Stomach smooth muscle (tissue), 2 donors: Measurements from ENCODE around the gene TRAPPC12.

Source experiments
- H3K27ac ChIP-seq: one replicate; pipeline ENCODE4 v1.7.0; 2013; ENCODE audit warnings: mild to moderate bottlenecking, low read length, inconsistent platforms
- H3K27me3 ChIP-seq, 2 donors: one replicate each; pipeline ENCODE4 v1.7.0; 2013; ENCODE audit warnings: low read length in 2 of 2; ENCODE audit not compliant: insufficient read depth in 2 of 2, control insufficient read depth in 1 of 2
- H3K36me3 ChIP-seq, 2 donors: one replicate each; pipeline ENCODE4 v1.7.0; 2013; ENCODE audit warnings: low read length in 2 of 2; ENCODE audit not compliant: control insufficient read depth in 2 of 2, insufficient read depth in 2 of 2
- H3K4me1 ChIP-seq: one replicate; pipeline ENCODE4 v1.7.0; 2013; ENCODE audit warnings: low read length; ENCODE audit not compliant: control insufficient read depth, insufficient read depth
- H3K4me3 ChIP-seq, 2 donors: one replicate each; pipeline ENCODE4 v1.7.0; 2013; ENCODE audit warnings: low read length in 2 of 2
- H3K9ac ChIP-seq, 2 donors: one replicate each; pipeline ENCODE4 v1.7.0; 2013; ENCODE audit warnings: low read length in 2 of 2, mild to moderate bottlenecking in 1 of 2
- H3K9me3 ChIP-seq, 2 donors: one replicate each; pipeline ENCODE4 v1.7.0; 2013; ENCODE audit warnings: low read length in 2 of 2; ENCODE audit not compliant: control insufficient read depth in 2 of 2
- donor health status: healthy.
- donor health status: Pancreatic carcinoma.

The TRAPPC12 gene

DNA sequence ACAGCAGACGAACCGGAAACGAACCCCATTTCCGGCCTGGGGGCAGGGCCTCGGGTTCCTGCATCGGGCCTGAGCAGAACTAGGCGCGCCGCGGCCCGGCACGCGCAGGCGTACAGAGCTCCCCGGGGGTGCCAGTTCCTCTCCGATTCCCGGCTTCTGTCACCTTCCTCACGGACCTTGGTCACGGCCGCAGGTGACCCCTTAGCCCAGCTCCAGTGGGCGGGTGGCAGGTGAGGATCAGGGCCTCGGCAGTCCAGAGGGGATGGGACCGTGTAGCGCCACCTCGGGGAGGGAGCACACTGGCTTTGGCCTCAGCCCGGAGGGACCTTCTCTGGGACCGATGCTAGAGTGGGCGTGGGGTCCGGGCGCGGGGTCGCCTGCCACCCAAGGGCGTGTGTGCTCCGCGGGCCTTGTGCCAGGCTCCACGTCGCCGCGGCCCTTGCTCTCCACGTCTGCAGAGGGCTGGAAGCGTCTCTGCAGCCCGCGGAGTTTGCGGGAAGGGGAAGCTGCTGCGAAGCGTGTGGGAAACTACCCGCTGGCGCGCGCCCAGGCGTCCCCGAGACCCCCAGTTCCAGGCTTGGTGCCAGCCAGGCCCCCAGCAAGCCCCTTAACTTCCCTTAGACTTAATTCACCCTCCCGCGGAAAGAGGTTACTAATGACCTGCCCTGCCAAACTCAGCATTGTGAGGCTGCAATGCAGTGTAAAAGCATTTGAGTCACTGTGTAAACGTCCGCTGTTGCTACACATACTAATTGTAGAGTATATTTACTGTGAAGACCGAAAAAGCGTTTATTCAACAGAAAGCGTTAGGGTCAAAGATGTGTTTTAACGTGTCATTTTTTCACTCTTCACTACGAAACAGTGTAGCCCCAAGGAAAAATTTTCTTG is at the start of gene TRAPPC12:
TRAPPC12 (plus strand) TSS at position 48 of the 888 bp plus-strand sequence. CDS start 7,930 bp downstream, outside the sequence.
- Histone ChIP-seq H3K4me1 (peaks cover 21% of the 10 kb centered on the region), H3K36me3 (peaks cover 0 to 2% of the 10 kb centered on the region in 2 donors), H3K27me3 (no peaks in the 10 kb centered on the region), H3K9me3 (no peaks in the 10 kb centered on the region), H3K4me3 (peak within 1 kb of the TSS; percentile 99 to 100), H3K27ac (peak within 1 kb of the TSS; percentile 94), H3K9ac (peak within 1 kb of the TSS; percentile 94 to 97)

DNA sequence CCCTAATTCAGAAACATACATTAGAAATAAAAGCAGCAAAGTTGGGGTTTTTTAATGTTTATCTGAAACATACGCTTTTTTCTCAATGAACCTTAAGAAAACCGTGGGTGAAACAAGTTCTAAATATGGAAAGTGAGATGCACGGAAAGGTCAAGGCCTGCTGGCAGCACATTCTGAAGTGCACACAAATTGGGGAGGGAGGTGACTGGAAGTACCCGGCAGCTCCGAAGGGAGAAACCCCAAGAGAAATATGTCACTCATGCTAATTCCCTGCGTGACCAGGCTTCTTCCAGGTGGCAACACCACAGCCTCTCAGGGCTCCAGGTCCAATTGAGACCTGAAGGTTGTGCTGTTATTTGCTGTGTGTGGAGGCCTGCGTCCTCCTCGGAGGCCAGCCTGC is 47.4 kb upstream of the TRAPPC12 start:
- H3K4me1 ChIP-seq: no peaks in the 10 kb centered on the region
- H3K36me3 ChIP-seq: peaks cover 13% of the 10 kb centered on the region in 2 donors
- no peak overlapping the region for H3K4me3 ChIP-seq
- H3K27ac ChIP-seq: no peak overlapping the region
- H3K9me3 ChIP-seq: no peaks in the 10 kb centered on the region
- H3K27me3 ChIP-seq: no peaks in the 10 kb centered on the region
- no peak overlapping the region for H3K9ac ChIP-seq

DNA sequence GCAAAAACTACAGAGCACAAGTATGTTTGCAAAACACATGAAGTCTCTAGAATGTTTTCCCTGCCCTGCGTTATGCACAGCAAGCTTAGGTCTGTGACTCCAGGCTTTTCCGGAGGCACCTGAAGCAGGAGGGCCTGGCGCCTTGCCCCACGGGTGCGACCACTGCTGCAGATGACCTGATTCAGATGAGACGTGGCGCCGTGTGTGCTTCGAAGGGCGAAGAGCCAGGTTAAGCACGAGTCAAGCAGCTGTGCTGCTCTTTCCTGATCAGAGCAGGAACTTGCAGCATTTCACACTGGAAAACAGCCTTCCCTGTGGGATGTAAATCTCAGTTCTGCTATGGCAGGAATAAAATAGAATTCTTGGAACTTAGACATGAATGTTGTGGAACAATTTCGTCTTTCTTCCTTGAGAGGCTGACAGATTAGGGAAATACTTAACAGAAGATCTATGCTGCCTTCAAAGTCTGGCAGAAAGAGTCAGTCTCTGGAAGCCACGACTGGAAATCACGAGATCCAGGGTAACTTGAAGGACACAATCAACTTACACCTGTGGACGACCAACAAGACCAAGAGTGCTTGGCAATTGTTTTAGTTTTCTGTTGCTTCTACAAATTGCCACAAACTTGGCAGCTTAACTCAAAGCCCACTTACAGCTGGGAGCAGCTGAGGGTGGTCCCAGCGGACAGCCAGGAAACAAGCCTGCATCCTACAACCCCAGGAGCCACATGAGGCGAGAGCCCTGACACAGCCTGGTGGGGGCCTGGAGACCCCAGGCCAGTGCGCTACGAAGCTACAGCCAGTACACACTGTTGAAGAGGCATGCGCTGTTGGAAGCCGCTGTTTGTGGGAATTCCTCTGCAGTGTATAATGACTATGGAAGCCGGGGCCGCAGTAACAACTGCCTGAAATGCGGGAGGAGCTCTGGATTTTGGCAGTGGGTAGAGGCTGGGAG is 44.8 kb upstream of the TRAPPC12 start:
- Histone ChIP-seq H3K4me1 (no peaks in the 10 kb centered on the region), H3K36me3 (peaks cover 13 to 17% of the 10 kb centered on the region in 2 donors), H3K9ac (no peak overlapping the region)

DNA sequence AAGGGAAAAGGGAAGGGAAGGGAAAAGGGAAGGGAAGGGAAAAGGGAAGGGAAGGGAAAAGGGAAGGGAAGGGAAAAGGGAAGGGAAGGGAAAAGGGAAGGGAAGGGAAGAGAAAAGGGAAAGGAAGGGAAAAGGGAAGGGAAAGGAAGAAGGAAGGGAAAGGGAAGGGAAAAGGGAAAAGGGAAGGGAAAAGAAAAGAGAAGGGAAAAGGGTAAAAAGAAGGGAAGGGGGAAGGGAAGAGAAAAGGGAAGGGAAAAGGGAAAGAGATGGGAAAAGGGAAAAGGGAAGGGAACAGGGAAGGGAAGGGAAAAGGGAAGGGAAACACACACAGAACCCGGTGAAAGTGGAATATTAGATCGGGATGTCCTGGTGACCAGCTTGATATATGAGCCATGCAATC is 42.6 kb upstream of the TRAPPC12 start:
- Histone ChIP-seq H3K4me3 (no peak overlapping the region), H3K9ac (no peak overlapping the region), H3K4me1 (no peaks in the 10 kb centered on the region), H3K36me3 (peaks cover 3 to 10% of the 10 kb centered on the region in 2 donors), H3K27ac (no peak overlapping the region), H3K9me3 (no peaks in the 10 kb centered on the region), H3K27me3 (no peaks in the 10 kb centered on the region)

More for the DNA sequence above, 44.8 kb upstream of the TRAPPC12 start:
- Histone ChIP-seq H3K4me3 (no peak overlapping the region), H3K9me3 (no peaks in the 10 kb centered on the region), H3K27ac (no peak overlapping the region), H3K27me3 (no peaks in the 10 kb centered on the region)

DNA sequence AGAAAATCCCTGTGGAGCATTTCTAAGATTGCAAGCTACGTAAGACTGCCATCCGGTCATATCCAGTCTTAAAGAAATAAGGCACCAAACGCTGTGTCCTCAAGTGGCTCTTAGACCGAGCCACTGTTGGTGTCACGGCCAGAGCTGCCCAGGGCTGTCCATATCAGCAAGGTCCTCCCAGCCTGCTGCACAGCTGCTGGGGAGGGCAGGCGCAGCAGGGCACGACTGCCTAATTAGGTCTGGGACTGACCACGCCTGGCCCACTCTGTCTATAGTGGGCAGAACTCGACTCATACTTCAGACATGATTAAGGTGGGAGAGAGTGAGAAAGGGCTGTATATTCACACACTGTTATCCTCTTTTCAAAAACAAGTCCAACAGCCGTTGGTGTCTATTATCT is 41.2 kb upstream of the TRAPPC12 start:
- H3K4me1 ChIP-seq: no peaks in the 10 kb centered on the region
- no peaks in the 10 kb centered on the region for H3K9me3 ChIP-seq
- no peak overlapping the region for H3K27ac ChIP-seq
- H3K36me3 ChIP-seq: peaks cover 3 to 10% of the 10 kb centered on the region in 2 donors
- H3K4me3 ChIP-seq: no peak overlapping the region
- H3K27me3 ChIP-seq: no peaks in the 10 kb centered on the region
- no peak overlapping the region for H3K9ac ChIP-seq

DNA sequence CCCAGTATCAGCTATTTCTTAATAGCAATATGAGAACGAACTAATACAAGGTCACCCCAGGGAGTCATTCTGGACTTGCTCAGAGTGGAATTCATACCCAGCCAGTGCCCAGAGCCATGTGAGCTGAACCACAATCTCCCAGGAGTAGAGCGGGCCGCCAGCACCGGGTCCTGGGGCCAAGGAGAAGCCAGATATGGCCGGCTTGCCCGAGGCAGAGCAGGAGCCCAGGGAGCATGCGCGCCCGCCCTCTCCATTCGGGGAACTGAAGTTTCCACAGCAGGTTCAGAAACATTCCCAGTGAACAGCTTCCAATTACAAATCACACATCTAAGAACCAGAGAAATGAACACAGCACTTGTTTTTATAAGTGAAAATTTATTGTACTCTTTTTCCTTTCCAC is 39.4 kb upstream of the TRAPPC12 start:
- H3K9ac ChIP-seq: no peak overlapping the region
- H3K27me3 ChIP-seq: no peaks in the 10 kb centered on the region
- no peaks in the 10 kb centered on the region for H3K4me1 ChIP-seq
- no peaks in the 10 kb centered on the region for H3K9me3 ChIP-seq
- peaks cover 0 to 4% of the 10 kb centered on the region in 2 donors for H3K36me3 ChIP-seq
- no peak overlapping the region for H3K4me3 ChIP-seq
- no peak overlapping the region for H3K27ac ChIP-seq

DNA sequence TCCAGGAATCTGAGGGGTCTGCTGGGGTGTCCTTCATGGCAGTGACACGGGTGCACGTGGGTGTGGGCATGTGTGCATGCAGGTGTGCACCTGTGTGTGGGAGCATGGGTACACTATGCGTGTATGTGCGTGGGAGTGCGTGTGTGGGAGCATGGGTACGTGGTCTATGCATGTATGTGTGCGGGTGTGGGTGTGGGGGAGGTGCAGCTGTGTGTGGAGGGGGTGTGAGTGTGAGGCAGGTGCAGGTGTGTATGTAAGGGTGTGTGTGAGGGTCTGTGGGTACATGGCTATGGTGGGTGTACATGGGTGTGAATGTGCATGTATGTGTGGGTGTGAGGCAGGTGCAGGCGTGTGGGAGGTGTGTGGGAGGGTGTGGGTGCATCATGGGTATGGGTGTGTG is 38.2 kb upstream of the TRAPPC12 start:
- no peak overlapping the region for H3K27ac ChIP-seq
- no peaks in the 10 kb centered on the region for H3K4me1 ChIP-seq
- peaks cover 0 to 4% of the 10 kb centered on the region in 2 donors for H3K36me3 ChIP-seq
- no peaks in the 10 kb centered on the region for H3K27me3 ChIP-seq
- H3K9me3 ChIP-seq: no peaks in the 10 kb centered on the region
- H3K9ac ChIP-seq: no peak overlapping the region
- H3K4me3 ChIP-seq: no peak overlapping the region

DNA sequence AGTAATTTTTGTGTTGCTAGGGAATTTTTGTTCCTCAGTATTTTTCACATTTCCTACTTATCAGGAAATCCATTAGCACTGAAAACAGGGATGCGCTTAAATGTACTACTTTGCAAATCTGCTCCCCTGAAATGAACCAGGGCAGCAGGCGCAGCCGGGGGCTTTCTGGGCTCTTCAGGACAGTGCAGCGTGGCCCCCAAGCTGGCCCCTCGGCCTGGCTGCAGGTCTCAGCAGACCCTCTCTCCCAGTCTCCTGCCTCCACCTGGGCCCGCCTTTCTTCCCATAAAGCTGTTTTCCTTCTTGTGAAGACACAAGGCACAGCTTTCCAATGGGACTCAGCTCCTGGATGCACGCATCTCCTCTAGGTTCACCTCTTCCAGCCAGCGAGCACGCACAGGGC is 37.2 kb upstream of the TRAPPC12 start:
- Histone ChIP-seq H3K9me3 (no peaks in the 10 kb centered on the region), H3K4me1 (no peaks in the 10 kb centered on the region), H3K27me3 (no peaks in the 10 kb centered on the region), H3K27ac (no peak overlapping the region), H3K36me3 (peaks cover 0 to 3% of the 10 kb centered on the region in 2 donors), H3K9ac (no peak overlapping the region), H3K4me3 (no peak overlapping the region)

DNA sequence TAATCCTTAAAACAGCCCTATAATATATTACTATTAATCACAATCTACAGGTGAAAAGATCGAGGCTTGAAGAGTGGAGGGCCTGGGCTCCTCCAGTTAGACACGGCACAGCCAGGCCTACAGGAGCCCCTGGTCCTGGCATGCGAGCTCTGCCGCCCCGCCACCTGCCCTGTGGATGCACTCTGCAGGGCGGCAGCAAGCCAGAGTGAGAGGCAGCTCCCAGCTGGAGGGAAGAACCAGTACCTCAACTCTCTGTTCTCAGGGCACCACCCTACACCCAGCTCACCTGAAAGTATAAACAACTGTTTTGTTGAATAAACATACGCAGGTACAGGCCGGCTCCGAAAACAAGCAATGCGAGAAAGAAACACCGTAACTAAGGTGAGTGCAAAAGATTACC is 36.5 kb upstream of the TRAPPC12 start:
- no peaks in the 10 kb centered on the region for H3K9me3 ChIP-seq
- no peaks in the 10 kb centered on the region for H3K4me1 ChIP-seq
- H3K27me3 ChIP-seq: no peaks in the 10 kb centered on the region
- H3K27ac ChIP-seq: no peak overlapping the region
- no peak overlapping the region for H3K9ac ChIP-seq
- no peak overlapping the region for H3K4me3 ChIP-seq
- H3K36me3 ChIP-seq: no peaks in the 10 kb centered on the region

DNA sequence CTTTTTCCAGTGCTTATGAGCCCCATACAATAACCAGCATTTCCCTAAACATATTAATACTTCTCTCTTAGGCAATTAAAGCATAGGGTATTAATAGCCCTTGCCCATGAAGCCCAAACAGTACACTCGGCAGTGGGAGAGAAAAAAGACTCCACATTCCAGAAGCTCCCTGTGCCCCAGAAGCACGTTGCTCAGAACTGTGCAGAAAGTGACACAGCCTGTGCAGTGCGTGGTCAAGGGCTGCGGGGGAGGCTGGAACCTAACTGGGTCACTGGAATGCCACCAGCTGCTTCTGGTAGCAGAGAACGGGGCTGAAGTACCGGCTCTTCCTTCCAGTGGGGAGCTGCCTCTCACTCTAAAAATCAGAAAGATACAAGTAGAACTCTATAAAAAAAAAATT is 34.6 kb upstream of the TRAPPC12 start:
- Histone ChIP-seq H3K4me3 (no peak overlapping the region), H3K4me1 (no peaks in the 10 kb centered on the region), H3K9me3 (no peaks in the 10 kb centered on the region), H3K27ac (no peak overlapping the region), H3K36me3 (peaks cover 0 to 2% of the 10 kb centered on the region in 2 donors), H3K9ac (no peak overlapping the region), H3K27me3 (no peaks in the 10 kb centered on the region)
